Dendritic cell treated with granulocyte-macrophage colony-stimulating factor and Interleukin-4, amounts not matched to agents 40 ng/mL and 50 ng/mL, for 4 days (primary cell): ENCODE measurements around the gene PSD.

Experiments
- H3K27ac Mint-ChIP-seq: one replicate; pipeline ENCODE4 v1.8.0; 2022; ENCODE audit warnings: mild to moderate bottlenecking, mixed read lengths
- H3K27me3 Mint-ChIP-seq: one replicate; pipeline ENCODE4 v1.8.0; 2022; ENCODE audit warnings: mild to moderate bottlenecking, mixed read lengths
- H3K36me3 Mint-ChIP-seq: one replicate; pipeline ENCODE4 v1.8.0; 2022; ENCODE audit warnings: low read depth, mixed read lengths
- H3K4me1 Mint-ChIP-seq: one replicate; pipeline ENCODE4 v1.8.0; 2022; ENCODE audit warnings: low read depth, mixed read lengths
- H3K4me3 Mint-ChIP-seq: one replicate; pipeline ENCODE4 v1.8.0; 2022; ENCODE audit warnings: mild to moderate bottlenecking, moderate library complexity, mixed read lengths
- H3K9me3 Mint-ChIP-seq: one replicate; pipeline ENCODE4 v1.8.0; 2022; ENCODE audit warnings: mixed read lengths
- intact Hi-C: fragments of 100-400 bp; cut with micrococcal nuclease; formaldehyde crosslinking; loops from one replicate; pipeline ENCODE4 v1.15.0; 2022

PSD gene

GRCh38 chr10:102409604-102410428 is 8.8 kb downstream of the PSD start:
- H3K36me3 Mint-ChIP-seq = no peaks in the 10 kb centered on the region
- peak overlapping the region; percentile 60 for H3K4me3 Mint-ChIP-seq
- H3K27ac Mint-ChIP-seq = no peak overlapping the region
- intact Hi-C loops = no loop called here
- no peaks in the 10 kb centered on the region for H3K9me3 Mint-ChIP-seq
- peaks cover 59% of the 10 kb centered on the region for H3K4me1 Mint-ChIP-seq
- H3K27me3 Mint-ChIP-seq = peaks cover 90% of the 10 kb centered on the region

- no peaks in the 10 kb centered on the region for H3K36me3 Mint-ChIP-seq
- intact Hi-C loops = no loop called here
- H3K4me3 Mint-ChIP-seq = peak overlapping the region; percentile 63
- no peak overlapping the region for H3K27ac Mint-ChIP-seq
- peaks cover 87% of the 10 kb centered on the region for H3K27me3 Mint-ChIP-seq
- H3K9me3 Mint-ChIP-seq = no peaks in the 10 kb centered on the region
- peaks cover 51% of the 10 kb centered on the region for H3K4me1 Mint-ChIP-seq
These were observed 9.6 kb downstream of the PSD start for GRCh38 chr10:102408728-102409603.

GRCh38 chr10:102408131-102408727 is 10.4 kb downstream of the PSD start:
- peaks cover 7% of the 10 kb centered on the region for H3K36me3 Mint-ChIP-seq
- H3K4me1 Mint-ChIP-seq = peaks cover 50% of the 10 kb centered on the region
- H3K27me3 Mint-ChIP-seq = peaks cover 80% of the 10 kb centered on the region
- peak overlapping the region; percentile 14 for H3K4me3 Mint-ChIP-seq
- no peak overlapping the region for H3K27ac Mint-ChIP-seq
- no peaks in the 10 kb centered on the region for H3K9me3 Mint-ChIP-seq
- intact Hi-C loops = no loop called here

GRCh38 chr10:102407425-102408130 is 11.0 kb downstream of the PSD start:
- peaks cover 12% of the 10 kb centered on the region for H3K36me3 Mint-ChIP-seq
- peaks cover 73% of the 10 kb centered on the region for H3K27me3 Mint-ChIP-seq
- H3K9me3 Mint-ChIP-seq = no peaks in the 10 kb centered on the region
- H3K4me1 Mint-ChIP-seq = peaks cover 50% of the 10 kb centered on the region
- H3K4me3 Mint-ChIP-seq = no peak overlapping the region
- no peak overlapping the region for H3K27ac Mint-ChIP-seq
- intact Hi-C loops = no loop called here

GRCh38 chr10:102406815-102407214 is 11.8 kb downstream of the PSD start:
- H3K4me3 Mint-ChIP-seq = no peak overlapping the region
- peaks cover 66% of the 10 kb centered on the region for H3K27me3 Mint-ChIP-seq
- intact Hi-C loops = no loop called here
- H3K4me1 Mint-ChIP-seq = peaks cover 50% of the 10 kb centered on the region
- peaks cover 20% of the 10 kb centered on the region for H3K36me3 Mint-ChIP-seq
- H3K27ac Mint-ChIP-seq = no peak overlapping the region
- H3K9me3 Mint-ChIP-seq = no peaks in the 10 kb centered on the region

GRCh38 chr10:102405632-102406031 is 13.0 kb downstream of the PSD start:
- no peak overlapping the region for H3K4me3 Mint-ChIP-seq
- H3K36me3 Mint-ChIP-seq = peaks cover 32% of the 10 kb centered on the region
- H3K27ac Mint-ChIP-seq = no peak overlapping the region
- peaks cover 54% of the 10 kb centered on the region for H3K27me3 Mint-ChIP-seq
- peaks cover 43% of the 10 kb centered on the region for H3K4me1 Mint-ChIP-seq
- intact Hi-C loops = no loop called here
- no peaks in the 10 kb centered on the region for H3K9me3 Mint-ChIP-seq

- Mint-ChIP-seq H3K27ac (no peak overlapping the region), H3K4me3 (no peak overlapping the region), H3K36me3 (peaks cover 37% of the 10 kb centered on the region), H3K27me3 (peaks cover 50% of the 10 kb centered on the region), H3K9me3 (no peaks in the 10 kb centered on the region), H3K4me1 (peaks cover 46% of the 10 kb centered on the region)
- intact Hi-C loops = no loop called here
These were observed 13.4 kb downstream of the PSD start for GRCh38 chr10:102405108-102405571.

- intact Hi-C loops = no loop called here
- Mint-ChIP-seq H3K9me3 (no peaks in the 10 kb centered on the region), H3K4me1 (peaks cover 44% of the 10 kb centered on the region), H3K27ac (no peak overlapping the region), H3K36me3 (peaks cover 43% of the 10 kb centered on the region), H3K4me3 (no peak overlapping the region), H3K27me3 (peaks cover 44% of the 10 kb centered on the region)
These were observed 14.1 kb downstream of the PSD start for GRCh38 chr10:102404361-102405107.

GRCh38 chr10:102403115-102403514 is 15.5 kb downstream of the PSD start:
- H3K4me1 Mint-ChIP-seq = peaks cover 45% of the 10 kb centered on the region
- H3K27ac Mint-ChIP-seq = no peak overlapping the region
- intact Hi-C loops = no loop called here
- no peaks in the 10 kb centered on the region for H3K9me3 Mint-ChIP-seq
- H3K27me3 Mint-ChIP-seq = peaks cover 33% of the 10 kb centered on the region
- H3K4me3 Mint-ChIP-seq = no peak overlapping the region
- peaks cover 55% of the 10 kb centered on the region for H3K36me3 Mint-ChIP-seq

- peaks cover 61% of the 10 kb centered on the region for H3K36me3 Mint-ChIP-seq
- intact Hi-C loops = no loop called here
- H3K27ac Mint-ChIP-seq = no peak overlapping the region
- H3K27me3 Mint-ChIP-seq = peaks cover 26% of the 10 kb centered on the region
- H3K4me3 Mint-ChIP-seq = no peak overlapping the region
- no peaks in the 10 kb centered on the region for H3K9me3 Mint-ChIP-seq
- H3K4me1 Mint-ChIP-seq = peaks cover 45% of the 10 kb centered on the region
These were observed 16.1 kb downstream of the PSD start for GRCh38 chr10:102402512-102402896.

- H3K4me1 Mint-ChIP-seq = peaks cover 44% of the 10 kb centered on the region
- peaks cover 21% of the 10 kb centered on the region for H3K27me3 Mint-ChIP-seq
- H3K36me3 Mint-ChIP-seq = peaks cover 67% of the 10 kb centered on the region
- no peak overlapping the region for H3K4me3 Mint-ChIP-seq
- H3K27ac Mint-ChIP-seq = no peak overlapping the region
- intact Hi-C loops = no loop called here
- H3K9me3 Mint-ChIP-seq = no peaks in the 10 kb centered on the region
These were observed 16.7 kb downstream of the PSD start for GRCh38 chr10:102401735-102402511.

GRCh38 chr10:102401342-102401654 is 17.3 kb downstream of the PSD start:
- Mint-ChIP-seq H3K27ac (no peak overlapping the region), H3K27me3 (peaks cover 15% of the 10 kb centered on the region), H3K9me3 (no peaks in the 10 kb centered on the region), H3K4me1 (peaks cover 47% of the 10 kb centered on the region), H3K36me3 (peaks cover 74% of the 10 kb centered on the region), H3K4me3 (no peak overlapping the region)
- intact Hi-C loops = no loop called here
